NCI-H2107 treated with DMSO at 0.1 percent for 48 hours (cell line): ENCODE measurements around the gene MPC1.
A peak's percentile ranks its signal among the peaks of the same experiment; 100 is the strongest.

ENCODE experiments used
- DNase-seq: peaks from one replicate; lab custom pipeline; 2025; ENCODE audit not compliant: unreplicated experiment; lab: John Stamatoyannopoulos, UW

Gene MPC1

GRCh38 chr6:166382933-166383801, at the start of gene MPC1:
TSS of gene MPC1 (minus strand) at chr6:166382940. CDS start at chr6:166382876, 64 bp downstream.
- DNase-seq = peak; percentile 70

GRCh38 chr6:166430269-166430668, 47.5 kb upstream of the MPC1 start:
- DNase-seq = no peak

GRCh38 chr6:166424431-166424830, 41.7 kb upstream of the MPC1 start:
- no peak for DNase-seq

- no peak for DNase-seq
These were observed 41.0 kb upstream of the MPC1 start for GRCh38 chr6:166423781-166424180.

- no peak for DNase-seq
These were observed 40.5 kb upstream of the MPC1 start for GRCh38 chr6:166423051-166423745.

- DNase-seq = no peak
These were observed 39.6 kb upstream of the MPC1 start for GRCh38 chr6:166422201-166422940.

GRCh38 chr6:166420351-166420750, 37.6 kb upstream of the MPC1 start:
- no peak for DNase-seq

GRCh38 chr6:166419717-166420116, 37.0 kb upstream of the MPC1 start:
- DNase-seq = no peak

- peak; percentile 22 for DNase-seq
These were observed 36.5 kb upstream of the MPC1 start for GRCh38 chr6:166419286-166419685.

- DNase-seq = no peak
These were observed 36.0 kb upstream of the MPC1 start for GRCh38 chr6:166418691-166419143.

- peak; percentile 36 for DNase-seq
These were observed 34.5 kb upstream of the MPC1 start for GRCh38 chr6:166417285-166417691.

GRCh38 chr6:166415833-166416347, 33.1 kb upstream of the MPC1 start:
- DNase-seq = no peak

- no peak for DNase-seq
These were observed 32.6 kb upstream of the MPC1 start for GRCh38 chr6:166415306-166415705.

- DNase-seq = no peak
These were observed 30.8 kb upstream of the MPC1 start for GRCh38 chr6:166413491-166413951.

GRCh38 chr6:166412911-166413384, 30.2 kb upstream of the MPC1 start:
- no peak for DNase-seq

GRCh38 chr6:166412156-166412910, 29.6 kb upstream of the MPC1 start:
- DNase-seq = no peak

- DNase-seq = no peak
These were observed 29.0 kb upstream of the MPC1 start for GRCh38 chr6:166411721-166412151.

GRCh38 chr6:166411271-166411670, 28.5 kb upstream of the MPC1 start:
- no peak for DNase-seq

GRCh38 chr6:166410426-166410935, 27.7 kb upstream of the MPC1 start:
- no peak for DNase-seq
